LNCAP (cell line): ENCODE data around the gene OSGIN1.

Experiments
- TF ChIP-seq, protein P1 (sequence below): fragments of 450-650 bp; IDR thresholded peaks from 2 replicates; pipeline ENCODE4 v1.5.1; 2017; ENCODE audit warnings: mild to moderate bottlenecking

OSGIN1 gene

GRCh38 chr16:83947642-83948234 lies 5.3 kb upstream of the OSGIN1 start:
- TF ChIP-seq, protein P1, sequence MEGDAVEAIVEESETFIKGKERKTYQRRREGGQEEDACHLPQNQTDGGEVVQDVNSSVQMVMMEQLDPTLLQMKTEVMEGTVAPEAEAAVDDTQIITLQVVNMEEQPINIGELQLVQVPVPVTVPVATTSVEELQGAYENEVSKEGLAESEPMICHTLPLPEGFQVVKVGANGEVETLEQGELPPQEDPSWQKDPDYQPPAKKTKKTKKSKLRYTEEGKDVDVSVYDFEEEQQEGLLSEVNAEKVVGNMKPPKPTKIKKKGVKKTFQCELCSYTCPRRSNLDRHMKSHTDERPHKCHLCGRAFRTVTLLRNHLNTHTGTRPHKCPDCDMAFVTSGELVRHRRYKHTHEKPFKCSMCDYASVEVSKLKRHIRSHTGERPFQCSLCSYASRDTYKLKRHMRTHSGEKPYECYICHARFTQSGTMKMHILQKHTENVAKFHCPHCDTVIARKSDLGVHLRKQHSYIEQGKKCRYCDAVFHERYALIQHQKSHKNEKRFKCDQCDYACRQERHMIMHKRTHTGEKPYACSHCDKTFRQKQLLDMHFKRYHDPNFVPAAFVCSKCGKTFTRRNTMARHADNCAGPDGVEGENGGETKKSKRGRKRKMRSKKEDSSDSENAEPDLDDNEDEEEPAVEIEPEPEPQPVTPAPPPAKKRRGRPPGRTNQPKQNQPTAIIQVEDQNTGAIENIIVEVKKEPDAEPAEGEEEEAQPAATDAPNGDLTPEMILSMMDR = no peak

- TF ChIP-seq, protein P1 = no peak
These were observed 3.9 kb upstream of the OSGIN1 start for GRCh38 chr16:83948914-83949723.

DNA sequence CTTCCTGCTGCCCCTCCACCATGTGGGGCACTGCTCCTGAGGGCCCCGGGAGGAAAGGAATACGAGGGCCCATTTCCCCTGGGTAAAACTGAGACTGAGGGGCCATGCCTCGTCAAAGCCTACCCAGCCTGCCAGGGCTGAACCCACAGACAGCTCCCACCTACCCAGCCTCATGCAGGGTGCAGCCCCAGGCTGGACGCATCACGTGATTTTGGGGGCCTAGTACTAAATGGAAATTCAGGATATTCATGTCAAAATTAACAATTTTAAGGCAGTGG lies 3.4 kb upstream of the OSGIN1 start:
- TF ChIP-seq, protein P1 = no peak

- TF ChIP-seq, protein P1 = no peak
These were observed 1.5 kb upstream of the OSGIN1 start for GRCh38 chr16:83951544-83951943.

GRCh38 chr16:83952587-83952939 lies 477 bp upstream of the OSGIN1 start:
- TF ChIP-seq, protein P1 = no peak

DNA sequence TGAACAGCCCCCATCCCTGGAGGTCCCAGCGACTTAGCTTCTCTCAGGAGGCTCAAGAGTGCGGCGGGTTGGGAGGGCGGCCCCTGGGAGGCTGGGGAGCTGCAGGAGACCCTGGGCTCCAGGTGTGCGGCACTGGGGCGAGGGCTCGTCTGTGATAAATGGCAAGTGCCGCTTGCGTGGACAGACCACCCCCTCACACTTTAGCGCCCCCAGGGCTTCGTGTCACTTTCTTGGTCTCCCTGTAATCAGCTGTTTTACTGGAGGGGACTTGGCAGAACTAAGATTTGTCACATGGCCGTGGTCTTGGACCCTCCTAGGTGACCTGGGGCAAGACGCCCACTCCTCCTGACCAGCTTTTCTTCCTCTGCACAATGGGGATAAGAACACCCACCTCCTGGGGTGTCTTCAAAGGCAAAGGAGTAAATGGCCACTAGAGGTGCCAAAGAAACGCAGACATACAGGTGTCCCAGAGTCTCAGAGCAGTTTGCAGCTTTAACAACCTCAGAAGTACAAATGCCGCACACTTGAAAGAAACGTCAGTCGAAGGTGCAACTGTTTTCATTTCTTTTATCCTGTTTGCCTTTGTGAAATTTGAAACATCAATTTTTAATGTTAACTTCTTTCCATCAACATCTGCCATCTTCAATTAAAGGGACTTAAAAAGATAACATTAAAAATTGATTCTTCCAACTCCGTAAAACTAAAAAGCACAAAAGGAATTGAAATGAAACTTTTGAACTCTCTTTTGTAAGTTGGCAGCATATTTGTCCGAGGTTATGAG lies 946 bp downstream of the OSGIN1 start:
- TF ChIP-seq, protein P1 = peak; percentile 77

- TF ChIP-seq, protein P1 = no peak
These were observed 1.6 kb downstream of the OSGIN1 start for GRCh38 chr16:83954577-83955016.
